ENCODE measurements around the gene RABGGTB. TPM values are rescaled to one million over a fixed set of nuclear protein-coding genes. Genes with fewer than 3 reads are reported as not detected.
"Not testable (repeated sequence)": the region's sequence is repeated elsewhere in the genome, so short reads cannot be mapped to it uniquely, and the experiment has no call there.

The RABGGTB gene
- total RNA-seq, 1 donor from 2014 or later = 88.6 TPM

DNA sequence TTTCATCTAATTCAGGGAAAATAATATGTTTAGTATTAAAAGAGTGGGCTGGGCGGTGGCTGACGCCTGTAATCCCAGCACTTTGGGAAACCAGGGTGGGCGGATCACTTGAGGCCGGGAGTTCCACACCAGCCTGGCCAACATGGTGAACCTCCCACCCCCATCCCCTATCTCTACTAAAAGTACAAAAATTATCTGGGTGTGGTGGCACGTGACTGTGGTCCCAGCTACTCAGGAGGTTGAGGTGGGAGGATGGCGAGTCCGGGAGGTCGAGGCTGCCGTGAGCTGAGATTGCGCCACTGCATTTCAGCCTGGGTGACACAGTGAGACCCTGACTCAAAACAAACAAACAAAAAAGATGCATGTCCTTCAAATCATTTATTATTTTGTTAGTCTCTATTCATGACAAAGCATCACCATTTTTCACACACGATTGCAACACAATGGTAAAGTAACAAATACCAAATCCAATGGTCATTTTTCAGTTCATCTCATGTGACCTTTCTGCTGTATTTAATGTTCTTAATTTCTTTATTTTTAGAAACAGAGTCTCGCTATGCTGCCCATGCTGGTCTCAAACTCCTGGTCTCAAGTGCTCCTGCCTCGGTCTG lies 11.7 kb downstream of the RABGGTB start:
- H3K27me3 Mint-ChIP-seq = no peaks in the 10 kb centered on the region
- peaks cover 27% of the 10 kb centered on the region for H3K36me3 Mint-ChIP-seq
- H3K4me1 Mint-ChIP-seq (ENCODE audit: unreplicated experiment) = no peaks in the 10 kb centered on the region
- TF ChIP-seq, protein P1, sequence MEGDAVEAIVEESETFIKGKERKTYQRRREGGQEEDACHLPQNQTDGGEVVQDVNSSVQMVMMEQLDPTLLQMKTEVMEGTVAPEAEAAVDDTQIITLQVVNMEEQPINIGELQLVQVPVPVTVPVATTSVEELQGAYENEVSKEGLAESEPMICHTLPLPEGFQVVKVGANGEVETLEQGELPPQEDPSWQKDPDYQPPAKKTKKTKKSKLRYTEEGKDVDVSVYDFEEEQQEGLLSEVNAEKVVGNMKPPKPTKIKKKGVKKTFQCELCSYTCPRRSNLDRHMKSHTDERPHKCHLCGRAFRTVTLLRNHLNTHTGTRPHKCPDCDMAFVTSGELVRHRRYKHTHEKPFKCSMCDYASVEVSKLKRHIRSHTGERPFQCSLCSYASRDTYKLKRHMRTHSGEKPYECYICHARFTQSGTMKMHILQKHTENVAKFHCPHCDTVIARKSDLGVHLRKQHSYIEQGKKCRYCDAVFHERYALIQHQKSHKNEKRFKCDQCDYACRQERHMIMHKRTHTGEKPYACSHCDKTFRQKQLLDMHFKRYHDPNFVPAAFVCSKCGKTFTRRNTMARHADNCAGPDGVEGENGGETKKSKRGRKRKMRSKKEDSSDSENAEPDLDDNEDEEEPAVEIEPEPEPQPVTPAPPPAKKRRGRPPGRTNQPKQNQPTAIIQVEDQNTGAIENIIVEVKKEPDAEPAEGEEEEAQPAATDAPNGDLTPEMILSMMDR (conservative IDR thresholded peaks at IDR 0.05) = no peak
- H3K9me3 Mint-ChIP-seq = no peaks in the 10 kb centered on the region
- H3K27ac Mint-ChIP-seq = no peak overlapping the region
- H3K4me3 Mint-ChIP-seq = no peak overlapping the region
- DNase-seq (ENCODE audit: extremely low spot score, unreplicated experiment) = no peak

DNA sequence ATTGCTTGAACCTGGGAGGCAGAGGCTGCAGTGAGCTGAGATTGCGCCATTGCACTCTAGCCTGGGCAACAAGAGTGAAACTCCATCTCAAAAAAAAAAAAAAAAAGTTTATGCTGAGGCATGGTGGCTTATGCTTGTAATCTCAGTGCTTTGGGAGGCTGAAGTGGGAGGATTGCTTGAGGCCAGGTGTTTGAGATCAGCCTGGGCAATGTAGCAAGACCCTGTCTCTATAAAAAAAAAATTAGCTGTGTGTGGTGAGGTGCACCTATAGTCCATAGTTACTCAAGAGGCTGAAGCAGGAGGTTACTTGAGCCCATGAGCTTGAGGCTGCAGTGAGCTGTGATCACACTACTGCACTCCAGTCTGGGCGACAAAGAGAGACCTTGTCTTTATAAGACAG lies 15.4 kb downstream of the RABGGTB start:
- H3K4me3 Mint-ChIP-seq; H3K9me3 Mint-ChIP-seq; H3K4me1 Mint-ChIP-seq (ENCODE audit: unreplicated experiment); H3K27me3 Mint-ChIP-seq; DNase-seq (ENCODE audit: extremely low spot score, unreplicated experiment); H3K36me3 Mint-ChIP-seq; H3K27ac Mint-ChIP-seq: not testable (repeated sequence)

DNA sequence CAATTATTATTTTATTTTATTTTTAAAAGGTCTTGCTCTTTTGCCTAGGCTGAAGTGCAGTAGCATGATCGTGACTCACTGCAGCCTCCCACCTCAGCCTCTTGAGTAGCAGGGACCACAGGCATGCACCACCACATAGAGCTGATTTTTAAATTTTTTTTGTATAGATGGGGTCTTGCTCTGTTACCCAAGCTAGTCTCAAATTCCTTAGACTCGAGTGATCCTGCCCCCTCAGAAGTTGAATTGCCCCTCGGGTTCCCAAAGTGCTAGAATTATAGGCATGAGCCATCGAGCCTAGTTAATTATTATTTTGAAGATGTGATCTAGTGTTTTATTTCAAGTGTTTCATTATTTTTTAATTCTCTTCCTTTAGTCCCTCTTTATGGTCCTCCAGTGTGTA lies 22.9 kb downstream of the RABGGTB start:
- TF ChIP-seq, protein P1 (conservative IDR thresholded peaks at IDR 0.05) = no peak
- Mint-ChIP-seq H3K4me1 (ENCODE audit: unreplicated experiment) (no peaks in the 10 kb centered on the region), H3K4me3 (no peak overlapping the region), H3K27me3 (no peaks in the 10 kb centered on the region), H3K27ac (no peak overlapping the region), H3K9me3 (no peaks in the 10 kb centered on the region), H3K36me3 (no peaks in the 10 kb centered on the region)
- no peak for DNase-seq (ENCODE audit: extremely low spot score, unreplicated experiment)

DNA sequence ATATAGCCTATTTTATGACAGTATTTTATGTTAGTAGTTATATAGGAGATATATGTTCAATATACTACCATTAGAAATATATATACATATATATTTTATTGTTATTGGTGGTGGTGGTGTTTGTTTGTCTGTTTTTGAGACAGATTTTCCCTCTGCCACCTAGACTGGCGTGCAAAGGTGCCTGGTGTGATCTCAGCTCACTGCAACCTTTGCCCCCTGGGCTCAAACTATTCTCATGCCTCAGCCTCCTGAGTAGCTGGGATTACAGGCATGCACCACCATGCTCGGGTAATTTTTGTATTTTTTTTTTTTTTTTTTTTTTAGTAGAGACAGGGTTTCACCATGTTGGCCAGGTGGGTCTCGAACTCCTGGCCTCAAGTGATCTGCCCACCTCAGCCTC lies 24.1 kb downstream of the RABGGTB start:
- not testable (repeated sequence) for H3K4me1 Mint-ChIP-seq (ENCODE audit: unreplicated experiment); H3K36me3 Mint-ChIP-seq; DNase-seq (ENCODE audit: extremely low spot score, unreplicated experiment); H3K9me3 Mint-ChIP-seq; H3K27ac Mint-ChIP-seq; H3K4me3 Mint-ChIP-seq; H3K27me3 Mint-ChIP-seq

DNA sequence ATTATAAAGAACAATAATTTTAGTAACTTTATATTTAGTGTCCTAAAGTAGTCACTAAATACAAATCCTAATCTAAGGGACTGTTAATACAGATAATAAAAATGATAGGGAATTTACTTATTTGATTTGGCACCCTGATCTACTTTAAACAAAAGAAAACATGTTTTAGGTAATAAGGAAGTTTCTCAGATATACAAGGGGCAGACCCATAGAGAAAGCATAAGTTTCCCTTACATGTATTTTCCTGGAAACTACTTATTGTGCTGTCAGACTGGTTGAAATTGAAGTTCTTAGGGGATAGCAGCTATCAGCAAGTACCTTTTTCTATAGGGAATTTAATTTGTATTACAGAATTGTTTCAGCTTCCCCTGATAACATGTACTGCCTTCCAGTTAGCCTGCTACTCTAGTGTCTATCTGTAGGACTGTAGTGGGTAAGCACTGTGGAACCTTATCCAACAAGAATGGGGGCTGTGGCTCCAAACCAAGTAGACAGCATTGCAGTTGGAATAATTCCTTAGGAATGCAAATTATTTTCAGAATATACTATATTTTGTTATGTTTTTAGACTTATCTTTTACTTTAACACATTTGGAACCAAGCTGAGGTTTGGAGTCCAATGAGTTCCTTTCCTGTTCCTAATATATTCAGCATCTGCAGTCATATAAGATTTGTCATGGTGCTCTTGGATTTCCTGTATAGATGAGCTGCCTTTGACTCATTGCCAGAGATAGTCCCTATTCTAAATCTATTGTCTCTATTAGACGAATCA lies 25.3 kb downstream of the RABGGTB start:
- no peak overlapping the region for H3K27ac Mint-ChIP-seq
- H3K4me3 Mint-ChIP-seq = no peak overlapping the region
- TF ChIP-seq, protein P1 (conservative IDR thresholded peaks at IDR 0.05) = no peak
- no peak for DNase-seq (ENCODE audit: extremely low spot score, unreplicated experiment)
- no peaks in the 10 kb centered on the region for H3K4me1 Mint-ChIP-seq (ENCODE audit: unreplicated experiment)
- no peaks in the 10 kb centered on the region for H3K36me3 Mint-ChIP-seq
- no peaks in the 10 kb centered on the region for H3K9me3 Mint-ChIP-seq
- H3K27me3 Mint-ChIP-seq = no peaks in the 10 kb centered on the region

DNA sequence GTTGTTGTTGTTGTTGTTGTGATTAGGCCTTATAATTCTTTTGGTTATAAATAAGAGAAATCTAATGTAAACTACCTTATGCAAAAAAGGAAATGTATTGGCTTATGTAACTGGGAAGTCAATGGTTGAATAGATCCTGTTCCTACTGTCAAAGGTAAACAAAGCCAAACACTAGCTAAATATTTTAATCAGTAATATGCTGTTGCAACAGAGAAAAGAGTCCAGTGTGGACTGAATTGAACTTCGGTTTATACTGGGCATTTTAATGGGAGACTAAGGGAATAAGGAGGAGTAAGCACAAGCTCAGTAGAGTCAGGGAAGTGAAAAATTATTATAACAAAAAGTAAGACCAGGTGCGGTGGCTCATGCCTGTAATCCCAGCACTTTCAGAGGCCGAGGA lies 26.0 kb downstream of the RABGGTB start:
- TF ChIP-seq, protein P1 (conservative IDR thresholded peaks at IDR 0.05) = no peak
- Mint-ChIP-seq H3K4me1 (ENCODE audit: unreplicated experiment) (no peaks in the 10 kb centered on the region), H3K36me3 (no peaks in the 10 kb centered on the region), H3K27ac (no peak overlapping the region), H3K4me3 (no peak overlapping the region), H3K27me3 (no peaks in the 10 kb centered on the region), H3K9me3 (no peaks in the 10 kb centered on the region)
- no peak for DNase-seq (ENCODE audit: extremely low spot score, unreplicated experiment)

DNA sequence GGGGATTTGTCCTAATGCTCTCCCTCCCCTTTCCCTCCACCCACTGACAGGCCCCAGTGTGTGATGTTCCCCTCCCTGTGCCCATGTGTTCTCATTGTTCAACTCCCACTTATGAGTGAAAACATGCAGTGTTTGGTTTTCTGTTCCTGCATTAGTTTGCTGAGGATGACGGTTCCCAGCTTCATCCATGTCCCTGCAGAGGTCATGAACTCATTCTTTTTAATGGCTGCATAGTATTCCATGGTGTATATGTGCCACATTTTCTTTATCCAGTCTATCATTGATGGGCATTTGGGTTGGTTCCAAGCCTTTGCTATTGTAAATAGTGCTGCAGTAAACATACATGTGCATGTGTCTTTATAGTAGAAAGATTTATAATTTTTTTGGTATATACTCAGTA lies 37.5 kb downstream of the RABGGTB start:
- not testable (repeated sequence) for H3K27ac Mint-ChIP-seq; H3K36me3 Mint-ChIP-seq; H3K9me3 Mint-ChIP-seq; DNase-seq (ENCODE audit: extremely low spot score, unreplicated experiment); H3K4me1 Mint-ChIP-seq (ENCODE audit: unreplicated experiment); H3K4me3 Mint-ChIP-seq; H3K27me3 Mint-ChIP-seq
